Common myeloid progenitor, CD34-positive (primary cell): ENCODE measurements around the gene U2AF1.
"Not testable (repeated sequence)": the region's sequence is repeated elsewhere in the genome, so short reads cannot be mapped to it uniquely, and the experiment has no call there.

Source experiments
- CTCF ChIA-PET: fragments of 350-600 bp; sonication (Branson Sonifier 250); formaldehyde crosslinking; loops from one replicate; lab custom pipeline; 2021; ENCODE audit warnings: antibody characterized with exemption; lab: Charles Lee
- POLR2A ChIA-PET: fragments of 350-600 bp; sonication (Branson Sonifier 250); formaldehyde crosslinking; loops from one replicate; lab custom pipeline; 2021; ENCODE audit warnings: antibody characterized with exemption; lab: Charles Lee
- DNase-seq, 3 donors: peaks; one replicate each; pipeline versions ENCODE4 v3.0.0 to v3.0.0-alpha.2; 2013
- H3K27ac ChIP-seq, 2 experiments: 1 replicate in 1 of 2; 2 replicates in 1 of 2; pipeline ENCODE4 v1.7.0; 2013; ENCODE audit warnings: inconsistent platforms in 2 of 2, low read length in 2 of 2, mild to moderate bottlenecking in 2 of 2, low read depth in 1 of 2, moderate library complexity in 1 of 2; ENCODE audit not compliant: severe bottlenecking in 2 of 2, insufficient read depth in 1 of 2, poor library complexity in 1 of 2
- H3K27me3 ChIP-seq, 5 experiments: replicated peaks in 2 of 5; 1 replicate in 3 of 5; 2 replicates in 2 of 5; pipeline versions ENCODE4 v1.6.1 to v1.7.0; 2013; ENCODE audit warnings: low read length in 4 of 5, mild to moderate bottlenecking in 2 of 5, moderate library complexity in 2 of 5, inconsistent platforms in 1 of 5; ENCODE audit not compliant: insufficient read depth in 5 of 5, control insufficient read depth in 4 of 5
- H3K36me3 ChIP-seq, 4 experiments: 1 replicate in 2 of 4; 2 replicates in 2 of 4; pipeline versions ENCODE4 v1.6.1 to v1.7.0; 2013; ENCODE audit warnings: low read length in 3 of 4, control low read depth in 1 of 4, mild to moderate bottlenecking in 1 of 4; ENCODE audit not compliant: control insufficient read depth in 4 of 4, insufficient read depth in 4 of 4
- H3K4me1 ChIP-seq, 4 experiments: 1 replicate in 3 of 4; 2 replicates in 1 of 4; pipeline versions ENCODE4 v1.6.1 to v1.7.1; 2013; ENCODE audit warnings: low read length in 3 of 4, mild to moderate bottlenecking in 3 of 4, control low read depth in 1 of 4, inconsistent platforms in 1 of 4, moderate library complexity in 1 of 4; ENCODE audit not compliant: control insufficient read depth in 4 of 4, insufficient read depth in 4 of 4; ENCODE audit errors: control extremely low read depth in 1 of 4
- H3K4me3 ChIP-seq, 7 experiments: 1 replicate in 4 of 7; 2 replicates in 3 of 7; pipeline versions ENCODE4 v1.5.1 to v1.7.0; 2013; ENCODE audit warnings: mild to moderate bottlenecking in 7 of 7, low read length in 6 of 7, moderate library complexity in 6 of 7, inconsistent platforms in 2 of 7, low read depth in 2 of 7, control low read depth in 1 of 7; ENCODE audit not compliant: insufficient read depth in 4 of 7, control insufficient read depth in 1 of 7; ENCODE audit errors: extremely low read depth in 1 of 7
- H3K9me3 ChIP-seq, 5 experiments: 1 replicate in 4 of 5; 2 replicates in 1 of 5; pipeline versions ENCODE4 v1.6.1 to v1.7.1; 2013; ENCODE audit warnings: low read length in 4 of 5, mild to moderate bottlenecking in 2 of 5, inconsistent platforms in 1 of 5, low read depth in 1 of 5, moderate library complexity in 1 of 5; ENCODE audit not compliant: control insufficient read depth in 4 of 5, insufficient read depth in 2 of 5; ENCODE audit errors: control extremely low read depth in 1 of 5
- WGBS: methylation state at CpG from one replicate; pipeline ENCODE4 v1.1.5; 2013; ENCODE audit not compliant: insufficient coverage; 5-methylcytosine and 5-hydroxymethylcytosine counted together

U2AF1 gene

GRCh38 chr21:43134520-43134919, 27.1 kb upstream of the U2AF1 start:
- POLR2A ChIA-PET: not testable (repeated sequence)

GRCh38 chr21:43130094-43130493, 22.7 kb upstream of the U2AF1 start:
- H3K27me3 ChIP-seq, DNase-seq, H3K4me1 ChIP-seq, H3K27ac ChIP-seq, POLR2A ChIA-PET, H3K4me3 ChIP-seq, H3K36me3 ChIP-seq, CTCF ChIA-PET, H3K9me3 ChIP-seq: not testable (repeated sequence)
- WGBS: no CpG with 5 or more reads among the region's 7 CpGs

More at GRCh38 chr21:43134520-43134919, 27.1 kb upstream of the U2AF1 start:
- H3K4me1 ChIP-seq, H3K27ac ChIP-seq, H3K36me3 ChIP-seq, CTCF ChIA-PET, DNase-seq, H3K9me3 ChIP-seq, H3K27me3 ChIP-seq, H3K4me3 ChIP-seq: not testable (repeated sequence)
- no CpG with 5 or more reads among the region's 10 CpGs for WGBS

- H3K9me3 ChIP-seq, CTCF ChIA-PET, POLR2A ChIA-PET, H3K36me3 ChIP-seq, H3K27me3 ChIP-seq, H3K27ac ChIP-seq, H3K4me3 ChIP-seq, H3K4me1 ChIP-seq, DNase-seq: not testable (repeated sequence)
- WGBS: no CpG with 5 or more reads among the region's 4 CpGs
These were observed 8.6 kb upstream of the U2AF1 start for GRCh38 chr21:43115956-43116355.

GRCh38 chr21:43114483-43114882, 7.1 kb upstream of the U2AF1 start:
- DNase-seq, H3K9me3 ChIP-seq, H3K27me3 ChIP-seq, H3K27ac ChIP-seq, H3K36me3 ChIP-seq, CTCF ChIA-PET, H3K4me3 ChIP-seq, H3K4me1 ChIP-seq, POLR2A ChIA-PET: not testable (repeated sequence)
- no CpG with 5 or more reads among the region's 6 CpGs for WGBS

- H3K36me3 ChIP-seq, H3K27ac ChIP-seq, DNase-seq, CTCF ChIA-PET, H3K27me3 ChIP-seq, POLR2A ChIA-PET, H3K4me3 ChIP-seq, H3K9me3 ChIP-seq, H3K4me1 ChIP-seq: not testable (repeated sequence)
- WGBS: no CpG with 5 or more reads among the region's 7 CpGs
These were observed 1.6 kb upstream of the U2AF1 start for GRCh38 chr21:43109006-43109405.

- H3K27me3 ChIP-seq, H3K27ac ChIP-seq, POLR2A ChIA-PET, CTCF ChIA-PET, H3K4me3 ChIP-seq, H3K36me3 ChIP-seq, H3K9me3 ChIP-seq, H3K4me1 ChIP-seq, DNase-seq: not testable (repeated sequence)
- no CpG with 5 or more reads among the region's 17 CpGs for WGBS
These were observed 807 bp upstream of the U2AF1 start for GRCh38 chr21:43108177-43108576.

GRCh38 chr21:43107794-43108137, 396 bp upstream of the U2AF1 start:
- CTCF ChIA-PET, H3K4me3 ChIP-seq: not testable (repeated sequence)
- WGBS: no CpG with 5 or more reads among the region's 17 CpGs

More at GRCh38 chr21:43107794-43108137, 396 bp upstream of the U2AF1 start:
- DNase-seq, POLR2A ChIA-PET, H3K36me3 ChIP-seq, H3K9me3 ChIP-seq, H3K27ac ChIP-seq, H3K27me3 ChIP-seq, H3K4me1 ChIP-seq: not testable (repeated sequence)
